Measurements from ENCODE around the gene FAM151A. TPM values are rescaled to one million over a fixed set of nuclear protein-coding genes. Genes with fewer than 3 reads are reported as not detected.

FAM151A gene
- total RNA-seq, 1 donor from 2014 or later, result not detected

DNA sequence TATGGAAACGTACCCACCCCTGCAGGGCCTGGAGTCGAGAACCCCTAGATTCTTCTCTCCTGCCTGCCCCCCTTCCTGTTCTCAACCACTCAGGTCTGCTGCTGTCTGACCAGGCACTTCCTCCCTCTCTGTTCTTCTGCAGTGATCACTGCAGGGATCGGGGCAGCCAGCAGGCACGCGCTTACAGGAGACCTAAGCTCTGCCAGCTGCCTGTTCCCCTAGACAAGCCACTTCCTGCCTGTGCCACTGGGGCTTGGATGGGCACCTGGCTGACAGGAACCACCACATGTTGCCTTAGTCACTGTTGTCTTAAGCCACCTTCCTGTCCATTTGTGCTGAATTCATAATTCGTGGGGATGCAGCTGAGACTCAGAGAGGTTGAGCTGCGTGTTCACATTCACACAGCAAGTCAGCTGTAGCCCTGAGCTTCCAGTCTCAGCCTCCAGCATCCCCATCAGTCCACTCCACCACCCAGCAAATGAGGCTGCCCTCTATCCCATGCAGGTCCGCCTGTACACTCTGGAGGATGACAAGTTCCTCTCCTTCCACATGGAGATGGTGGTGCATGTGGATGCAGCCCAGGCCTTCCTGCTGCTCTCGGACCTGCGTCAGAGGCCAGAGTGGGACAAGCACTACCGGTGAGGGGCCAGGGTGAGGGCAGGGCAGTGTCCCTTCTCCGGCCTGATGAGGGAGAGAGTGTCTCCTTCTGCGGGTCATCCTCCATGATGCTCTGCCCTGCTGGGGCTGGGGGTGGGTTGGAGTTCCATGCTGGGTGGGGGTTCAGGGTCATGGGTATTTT is 18.6 kb downstream of the FAM151A start:
- H3K4me1 Mint-ChIP-seq (ENCODE audit: low read depth), result peaks cover 5% of the 10 kb centered on the region

DNA sequence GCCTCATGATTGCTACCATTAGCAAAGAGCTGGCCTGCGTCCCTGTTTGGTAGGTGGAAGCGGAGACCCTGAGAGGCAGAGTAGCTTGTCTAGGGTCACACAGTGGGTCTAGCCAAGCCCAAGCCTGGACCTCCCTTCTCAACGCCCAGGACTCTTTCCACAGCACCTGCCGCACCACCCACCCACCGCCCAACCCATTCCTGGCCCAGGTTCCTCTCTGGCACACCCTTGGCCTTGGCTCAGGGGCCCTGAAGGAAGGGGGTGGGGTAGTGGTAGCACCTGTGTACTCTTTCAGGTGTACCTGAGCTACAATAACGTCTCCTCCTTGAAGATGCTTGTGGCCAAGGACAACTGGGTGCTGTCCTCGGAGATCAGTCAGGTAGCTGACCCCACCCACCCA is 19.3 kb downstream of the FAM151A start:
- intact Hi-C loops (cut with micrococcal nuclease), result no loop called here
- Mint-ChIP-seq H3K4me1 (ENCODE audit: low read depth) (peaks cover 5% of the 10 kb centered on the region), H3K27ac (no peak overlapping the region), H3K9me3 (no peaks in the 10 kb centered on the region), H3K27me3 (ENCODE audit: low read depth) (no peaks in the 10 kb centered on the region), H3K36me3 (ENCODE audit: low read depth) (no peaks in the 10 kb centered on the region), H3K4me3 (ENCODE audit: low read depth) (no peak overlapping the region)
- DNase-seq (ENCODE audit: low spot score), result no peak

More for the DNA sequence above, 18.6 kb downstream of the FAM151A start:
- DNase-seq (ENCODE audit: low spot score), result no peak
- H3K4me3 Mint-ChIP-seq (ENCODE audit: low read depth), result no peak overlapping the region
- no peaks in the 10 kb centered on the region for H3K27me3 Mint-ChIP-seq (ENCODE audit: low read depth)
- no peaks in the 10 kb centered on the region for H3K36me3 Mint-ChIP-seq (ENCODE audit: low read depth)
- H3K9me3 Mint-ChIP-seq, result no peaks in the 10 kb centered on the region
- H3K27ac Mint-ChIP-seq, result no peak overlapping the region
- intact Hi-C loops (cut with micrococcal nuclease), result no loop called here

DNA sequence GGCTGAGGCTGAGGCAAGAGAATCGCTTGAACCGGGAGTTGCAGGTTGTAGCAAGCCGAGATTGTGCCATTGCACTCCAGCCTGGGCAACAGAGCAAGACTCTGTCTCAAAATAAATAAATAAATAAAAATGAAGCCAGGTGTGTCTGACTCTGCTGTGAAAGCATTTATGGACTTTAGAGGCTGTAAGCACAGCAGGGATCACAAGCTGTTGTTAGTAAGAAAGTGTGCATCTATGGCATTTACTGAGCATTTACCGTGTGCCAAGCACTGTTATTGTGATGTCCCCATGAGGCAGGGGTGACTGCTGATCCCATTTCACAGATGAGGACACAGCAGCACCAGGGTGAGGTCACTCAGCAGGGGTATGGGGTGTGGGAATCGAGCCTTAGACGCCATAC is 20.1 kb downstream of the FAM151A start:
- Mint-ChIP-seq H3K4me3 (ENCODE audit: low read depth) (no peak overlapping the region), H3K4me1 (ENCODE audit: low read depth) (peaks cover 5% of the 10 kb centered on the region), H3K36me3 (ENCODE audit: low read depth) (no peaks in the 10 kb centered on the region), H3K27me3 (ENCODE audit: low read depth) (no peaks in the 10 kb centered on the region), H3K27ac (no peak overlapping the region), H3K9me3 (no peaks in the 10 kb centered on the region)
- no peak for DNase-seq (ENCODE audit: low spot score)
- intact Hi-C loops (cut with micrococcal nuclease), result no loop called here

DNA sequence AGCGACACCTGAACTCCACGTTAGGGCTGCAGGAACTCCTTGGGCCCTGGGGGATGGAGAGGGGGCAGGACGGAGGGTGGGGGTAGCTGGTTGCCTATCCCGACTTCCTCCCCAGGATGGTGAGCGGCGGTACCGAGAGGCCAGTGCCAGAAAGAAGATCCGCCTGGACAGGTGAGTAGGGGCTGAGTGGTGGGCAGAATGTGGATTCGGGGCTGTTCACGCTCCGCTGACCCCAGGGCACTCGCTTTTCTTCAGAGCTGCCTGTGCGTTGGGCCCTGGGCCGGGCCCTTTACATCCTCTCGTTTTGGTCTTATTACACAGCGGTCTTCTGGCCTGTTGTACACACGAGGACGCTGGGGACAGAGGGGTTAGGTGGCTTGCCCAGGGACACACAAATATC is 20.8 kb downstream of the FAM151A start:
- Mint-ChIP-seq H3K4me3 (ENCODE audit: low read depth) (no peak overlapping the region), H3K9me3 (no peaks in the 10 kb centered on the region), H3K4me1 (ENCODE audit: low read depth) (peaks cover 5% of the 10 kb centered on the region), H3K36me3 (ENCODE audit: low read depth) (no peaks in the 10 kb centered on the region), H3K27me3 (ENCODE audit: low read depth) (no peaks in the 10 kb centered on the region), H3K27ac (no peak overlapping the region)
- intact Hi-C loops (cut with micrococcal nuclease), result no loop called here
- DNase-seq (ENCODE audit: low spot score), result no peak

DNA sequence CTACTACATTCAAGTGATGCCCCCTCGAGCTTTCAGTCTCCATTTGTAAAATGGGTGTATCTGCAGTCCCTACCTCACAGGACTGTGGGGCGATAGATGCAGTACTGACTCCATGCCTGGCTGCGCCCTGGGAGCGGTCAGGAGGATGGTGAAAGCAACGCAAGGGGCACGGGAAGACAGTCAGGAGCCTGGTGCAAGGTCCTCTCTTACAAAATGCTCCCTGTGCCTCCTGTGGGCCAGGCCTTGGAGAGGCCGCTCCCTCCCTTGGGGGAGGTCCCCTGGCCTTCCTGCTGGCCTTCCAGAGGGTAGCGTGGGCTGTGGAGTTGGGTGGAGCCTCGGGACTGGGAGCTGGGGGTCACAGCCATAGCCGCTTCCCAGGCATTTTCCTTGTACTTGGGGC is 21.6 kb downstream of the FAM151A start:
- no peaks in the 10 kb centered on the region for H3K27me3 Mint-ChIP-seq (ENCODE audit: low read depth)
- H3K4me3 Mint-ChIP-seq (ENCODE audit: low read depth), result no peak overlapping the region
- no peak for DNase-seq (ENCODE audit: low spot score)
- no peak overlapping the region for H3K27ac Mint-ChIP-seq
- H3K9me3 Mint-ChIP-seq, result no peaks in the 10 kb centered on the region
- peaks cover 5% of the 10 kb centered on the region for H3K4me1 Mint-ChIP-seq (ENCODE audit: low read depth)
- H3K36me3 Mint-ChIP-seq (ENCODE audit: low read depth), result no peaks in the 10 kb centered on the region
- intact Hi-C loops (cut with micrococcal nuclease), result no loop called here

DNA sequence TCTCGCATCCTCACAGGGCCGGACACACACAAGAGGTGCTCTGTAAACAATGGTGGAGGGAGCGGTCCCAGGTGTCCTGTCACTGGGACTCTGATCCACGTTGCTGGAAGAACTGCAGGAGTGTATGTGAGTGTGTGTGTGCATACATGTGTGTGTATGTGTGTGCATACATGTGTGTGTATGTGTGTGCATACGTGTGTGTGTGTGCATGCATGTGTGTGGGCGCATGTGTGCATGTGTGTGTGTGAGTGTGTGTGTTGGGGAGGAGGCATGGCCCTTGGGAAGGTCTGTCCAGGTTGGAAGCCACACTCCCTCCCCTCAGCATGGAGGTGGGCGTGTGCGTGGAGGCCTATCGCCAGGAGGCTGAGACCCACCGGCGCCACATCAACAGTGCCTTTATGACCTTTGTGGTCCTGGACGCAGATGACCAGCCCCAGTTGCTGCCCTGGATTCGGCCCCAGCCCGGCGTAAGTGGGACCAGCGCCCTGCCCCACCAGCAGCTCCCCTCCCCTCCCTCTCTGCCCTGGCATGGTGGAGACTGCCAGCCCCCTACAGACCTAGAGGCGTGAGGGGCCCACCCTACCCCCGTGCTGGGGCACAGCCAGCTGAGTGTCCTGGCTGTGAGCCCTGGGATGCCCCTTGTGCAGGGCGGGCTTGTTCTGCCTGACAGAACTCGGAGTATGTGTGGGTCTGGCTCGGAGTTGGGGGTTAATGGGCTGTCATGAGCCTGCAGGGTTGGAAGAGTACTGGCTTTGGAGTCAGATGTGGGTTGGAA is 22.2 kb downstream of the FAM151A start:
- no peaks in the 10 kb centered on the region for H3K27me3 Mint-ChIP-seq (ENCODE audit: low read depth)
- DNase-seq (ENCODE audit: low spot score), result no peak
- H3K36me3 Mint-ChIP-seq (ENCODE audit: low read depth), result no peaks in the 10 kb centered on the region

DNA sequence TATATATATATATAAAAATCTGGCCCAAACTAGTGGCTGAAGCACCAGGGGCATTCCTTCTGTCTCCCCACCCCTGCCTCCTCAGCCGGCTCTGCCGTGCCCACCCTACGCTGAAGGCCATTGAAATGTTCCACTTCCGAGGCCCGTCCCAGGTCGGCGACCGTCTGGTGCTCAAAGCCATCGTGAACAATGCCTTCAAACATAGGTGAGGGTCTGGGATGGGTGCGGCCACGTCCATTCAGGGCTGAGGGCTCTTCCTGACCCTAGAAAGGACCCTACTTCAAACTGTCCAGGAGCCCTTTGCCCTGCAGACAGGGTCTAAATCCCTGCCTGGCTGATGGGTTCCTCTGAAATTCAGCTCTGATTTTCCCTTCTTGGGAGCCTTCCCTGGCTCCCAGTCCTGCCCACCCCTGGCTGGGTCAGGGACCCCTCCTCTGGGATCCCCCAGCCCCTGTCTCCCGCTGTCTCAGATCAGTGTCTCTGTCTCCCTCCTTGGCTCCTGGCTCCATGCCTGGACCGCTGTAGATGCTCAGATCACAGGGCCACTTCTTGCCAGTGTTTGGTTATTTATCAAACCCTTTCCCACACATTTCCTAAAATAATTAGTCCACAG is 24.0 kb downstream of the FAM151A start:
- intact Hi-C loops (cut with micrococcal nuclease), result no loop called here
- no peaks in the 10 kb centered on the region for H3K36me3 Mint-ChIP-seq (ENCODE audit: low read depth)
- DNase-seq (ENCODE audit: low spot score), result no peak
- H3K27me3 Mint-ChIP-seq (ENCODE audit: low read depth), result no peaks in the 10 kb centered on the region
- H3K4me3 Mint-ChIP-seq (ENCODE audit: low read depth), result no peak overlapping the region
- H3K9me3 Mint-ChIP-seq, result no peaks in the 10 kb centered on the region
- H3K4me1 Mint-ChIP-seq (ENCODE audit: low read depth), result no peaks in the 10 kb centered on the region
- H3K27ac Mint-ChIP-seq, result no peak overlapping the region

More for the DNA sequence above, 22.2 kb downstream of the FAM151A start:
- Mint-ChIP-seq H3K4me1 (ENCODE audit: low read depth) (peaks cover 5% of the 10 kb centered on the region), H3K4me3 (ENCODE audit: low read depth) (no peak overlapping the region), H3K27ac (no peak overlapping the region), H3K9me3 (no peaks in the 10 kb centered on the region)
- intact Hi-C loops (cut with micrococcal nuclease), result no loop called here

DNA sequence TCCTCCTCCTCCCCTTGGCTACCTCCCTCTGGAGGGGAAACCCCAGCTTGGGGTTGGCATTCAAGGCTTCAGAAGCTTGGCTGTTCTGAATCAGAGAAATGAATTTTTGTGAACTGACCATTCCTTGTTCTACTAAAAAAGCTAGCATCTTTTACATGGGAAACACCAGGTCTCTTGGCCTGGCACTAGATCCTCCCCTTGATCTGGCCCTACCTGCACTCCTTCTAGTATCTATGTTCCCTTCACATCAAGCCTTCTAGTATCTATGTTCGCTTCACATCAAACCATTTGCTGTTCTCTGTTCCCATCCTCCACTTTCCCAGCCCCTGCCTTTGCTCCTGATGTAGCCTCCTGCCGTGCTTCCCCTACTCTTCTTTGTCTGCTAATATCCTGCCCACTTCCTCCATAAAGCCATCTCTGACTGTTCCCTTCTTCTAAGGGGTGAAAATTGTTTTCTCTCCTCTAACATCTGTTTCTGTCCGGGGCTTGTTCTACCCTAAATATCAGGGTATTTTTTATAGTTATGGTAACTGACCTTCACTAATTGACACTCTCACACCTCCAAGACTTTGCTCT is 25.8 kb downstream of the FAM151A start:
- Mint-ChIP-seq H3K4me1 (ENCODE audit: low read depth) (no peaks in the 10 kb centered on the region), H3K27me3 (ENCODE audit: low read depth) (no peaks in the 10 kb centered on the region), H3K36me3 (ENCODE audit: low read depth) (no peaks in the 10 kb centered on the region), H3K4me3 (ENCODE audit: low read depth) (no peak overlapping the region), H3K9me3 (no peaks in the 10 kb centered on the region), H3K27ac (no peak overlapping the region)
- DNase-seq (ENCODE audit: low spot score), result no peak
- intact Hi-C loops (cut with micrococcal nuclease), result no loop called here

DNA sequence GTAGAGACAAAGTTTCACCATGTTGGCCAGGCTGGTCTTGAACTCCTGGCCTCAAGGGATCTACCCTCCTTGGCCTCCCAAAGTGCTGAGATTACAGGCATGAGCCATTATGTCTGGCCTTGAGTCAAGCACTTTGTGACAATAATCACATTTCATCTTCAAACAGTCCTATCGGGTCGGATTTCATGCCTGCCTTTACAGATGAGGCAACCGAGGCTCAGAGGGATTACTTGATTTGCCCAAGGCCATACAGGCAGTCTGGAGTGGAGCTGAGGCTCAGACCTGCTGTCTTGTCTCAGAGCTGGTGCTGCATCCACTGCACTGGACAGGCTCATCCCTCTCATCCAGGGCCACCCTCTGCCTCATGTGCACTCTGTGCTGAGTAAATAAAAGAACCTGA is 26.6 kb downstream of the FAM151A start:
- no peaks in the 10 kb centered on the region for H3K27me3 Mint-ChIP-seq (ENCODE audit: low read depth)
- H3K36me3 Mint-ChIP-seq (ENCODE audit: low read depth), result no peaks in the 10 kb centered on the region
- no peak overlapping the region for H3K27ac Mint-ChIP-seq
- H3K4me1 Mint-ChIP-seq (ENCODE audit: low read depth), result no peaks in the 10 kb centered on the region
- no peak for DNase-seq (ENCODE audit: low spot score)
- intact Hi-C loops (cut with micrococcal nuclease), result no loop called here
- H3K9me3 Mint-ChIP-seq, result no peaks in the 10 kb centered on the region
- no peak overlapping the region for H3K4me3 Mint-ChIP-seq (ENCODE audit: low read depth)

DNA sequence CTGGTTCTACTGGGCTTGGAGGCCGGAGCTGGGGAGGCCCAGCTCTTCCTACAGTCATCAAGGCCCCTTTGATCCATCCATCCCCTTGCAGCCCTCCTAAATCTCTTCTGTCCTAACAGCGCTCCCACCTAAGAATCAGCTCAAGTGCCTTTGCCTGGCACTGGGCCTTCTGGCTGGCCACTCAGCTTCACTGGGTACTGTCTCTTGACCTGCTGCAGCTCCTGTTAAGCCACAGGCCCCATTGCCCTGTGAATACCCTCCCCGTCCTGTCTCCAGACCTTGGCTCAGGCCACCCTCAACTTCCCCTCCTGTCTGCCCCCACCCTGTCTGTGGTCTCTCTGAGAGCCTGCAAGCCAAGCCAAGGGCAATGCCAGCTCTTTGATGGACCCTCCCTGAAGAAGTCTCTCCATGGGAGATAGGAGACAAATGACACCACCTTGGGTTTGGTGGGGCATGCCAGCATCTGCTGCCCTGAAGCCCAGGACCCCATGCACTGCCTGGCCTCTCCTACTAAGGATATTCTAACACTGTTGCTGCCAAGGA is 27.3 kb downstream of the FAM151A start:
- Mint-ChIP-seq H3K36me3 (ENCODE audit: low read depth) (no peaks in the 10 kb centered on the region), H3K4me3 (ENCODE audit: low read depth) (no peak overlapping the region), H3K27ac (no peak overlapping the region), H3K27me3 (ENCODE audit: low read depth) (no peaks in the 10 kb centered on the region), H3K4me1 (ENCODE audit: low read depth) (no peaks in the 10 kb centered on the region), H3K9me3 (no peaks in the 10 kb centered on the region)
- no peak for DNase-seq (ENCODE audit: low spot score)
- intact Hi-C loops (cut with micrococcal nuclease), result no loop called here

DNA sequence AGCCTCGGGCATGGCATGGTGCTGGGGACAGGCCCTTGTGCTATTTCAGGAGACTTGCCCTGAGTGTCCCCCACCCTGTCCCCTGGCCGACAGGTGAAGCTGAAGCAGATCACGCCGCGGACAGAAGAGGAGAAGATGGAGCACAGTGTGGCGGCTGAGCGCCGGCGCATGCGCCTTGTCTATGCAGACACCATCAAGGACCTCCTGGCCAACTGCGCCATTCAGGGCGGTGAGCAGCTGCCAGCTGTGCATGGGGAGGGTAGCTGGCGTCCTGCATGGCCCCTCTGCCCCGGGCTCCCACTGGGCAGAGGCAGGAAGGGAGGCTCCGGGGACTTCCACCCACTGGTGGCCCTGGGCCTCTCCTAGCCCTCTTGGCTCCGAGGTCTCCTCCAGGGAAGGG is 28.9 kb downstream of the FAM151A start:
- no peaks in the 10 kb centered on the region for H3K9me3 Mint-ChIP-seq
- H3K4me1 Mint-ChIP-seq (ENCODE audit: low read depth), result no peaks in the 10 kb centered on the region
- H3K4me3 Mint-ChIP-seq (ENCODE audit: low read depth), result no peak overlapping the region
- intact Hi-C loops (cut with micrococcal nuclease), result no loop called here
- H3K36me3 Mint-ChIP-seq (ENCODE audit: low read depth), result no peaks in the 10 kb centered on the region
- no peak overlapping the region for H3K27ac Mint-ChIP-seq
- DNase-seq (ENCODE audit: low spot score), result no peak
- H3K27me3 Mint-ChIP-seq (ENCODE audit: low read depth), result no peaks in the 10 kb centered on the region

DNA sequence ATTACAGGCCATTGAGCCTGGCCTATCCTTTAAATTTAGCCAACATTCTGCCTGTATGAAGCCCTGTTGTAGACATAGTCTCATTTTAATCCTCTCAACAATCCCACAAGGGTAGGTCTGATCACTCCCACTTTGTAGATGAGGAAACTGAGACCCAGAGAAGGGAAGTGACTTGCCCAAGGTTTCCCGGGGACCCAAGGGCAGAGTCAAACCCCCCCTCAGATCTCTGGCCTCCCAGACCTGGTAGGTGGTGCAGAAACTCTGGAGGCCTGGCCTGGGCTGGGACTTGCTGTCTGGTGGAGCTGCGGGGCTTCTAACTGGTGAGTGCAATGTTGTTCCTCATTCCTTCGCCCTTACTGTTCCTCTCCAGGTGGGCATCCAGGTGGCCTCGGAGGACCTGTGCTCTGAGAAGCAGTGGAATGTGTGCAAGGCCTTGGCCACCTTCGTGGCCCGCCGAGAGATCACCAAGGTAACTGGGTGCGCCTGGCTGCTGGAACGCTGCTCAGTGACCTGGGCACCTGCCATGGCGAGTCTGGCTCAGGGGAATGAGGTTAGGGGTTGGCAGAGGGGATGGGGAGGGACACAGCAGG is 29.7 kb downstream of the FAM151A start:
- no peaks in the 10 kb centered on the region for H3K27me3 Mint-ChIP-seq (ENCODE audit: low read depth)
- H3K36me3 Mint-ChIP-seq (ENCODE audit: low read depth), result no peaks in the 10 kb centered on the region
- DNase-seq (ENCODE audit: low spot score), result no peak
- no peak overlapping the region for H3K27ac Mint-ChIP-seq
- H3K4me3 Mint-ChIP-seq (ENCODE audit: low read depth), result no peak overlapping the region
- H3K9me3 Mint-ChIP-seq, result no peaks in the 10 kb centered on the region
- intact Hi-C loops (cut with micrococcal nuclease), result no loop called here
- no peaks in the 10 kb centered on the region for H3K4me1 Mint-ChIP-seq (ENCODE audit: low read depth)

Measured in activated T-helper 2 cell treated with anti-CD3 and anti-CD28 coated beads, Interferon-gamma antibody, Interleukin-2, Interleukin-4, amounts not matched to agents 10 μg/mL and 5 μg/mL and 100 μg/mL, durations not matched to agents 14 hours and 24 hours and 36 hours (primary cell).